MM.1S (cell line): ENCODE measurements around the gene KRTAP5-8.
"Not testable (repeated sequence)": the region's sequence is repeated elsewhere in the genome, so short reads cannot be mapped to it uniquely, and the experiment has no call there.

Experiments
- DNase-seq: peaks from one replicate; pipeline ENCODE4 v3.0.0-alpha.2; 2015
- H2AFZ ChIP-seq: fragments of 300-600 bp; sonication (generic); 2 replicates; pipeline ENCODE4 v1.6.0; 2016; ENCODE audit warnings: antibody characterized with exemption, low read length
- H3F3A ChIP-seq: fragments of 300-600 bp; sonication (generic); 2 replicates; pipeline ENCODE4 v1.6.1; 2016; ENCODE audit warnings: mild to moderate bottlenecking, antibody characterized with exemption, low read length, moderate library complexity, mixed read lengths; ENCODE audit not compliant: insufficient read depth
- H3K27ac ChIP-seq: fragments of 300-600 bp; sonication (generic); 2 replicates; pipeline ENCODE4 v1.5.1; 2016; ENCODE audit warnings: mild to moderate bottlenecking, low read length
- H3K27me3 ChIP-seq: fragments of 300-600 bp; sonication (generic); replicated peaks from 2 replicates; pipeline ENCODE4 v1.6.0; 2016; ENCODE audit warnings: low read length; ENCODE audit not compliant: insufficient read depth
- H3K36me3 ChIP-seq: fragments of 300-600 bp; sonication (generic); replicated peaks from 2 replicates; pipeline ENCODE4 v1.6.1; 2016; ENCODE audit warnings: mild to moderate bottlenecking, low read length, mixed read lengths; ENCODE audit not compliant: insufficient read depth
- H3K4me1 ChIP-seq: fragments of 300-600 bp; sonication (generic); 2 replicates; pipeline ENCODE4 v1.6.1; 2016; ENCODE audit warnings: low read length, mixed read lengths
- H3K4me2 ChIP-seq: fragments of 300-600 bp; sonication (generic); 2 replicates; pipeline ENCODE4 v1.6.0; 2016; ENCODE audit warnings: low read depth, low read length
- H3K4me3 ChIP-seq: fragments of 300-600 bp; sonication (generic); 2 replicates; pipeline ENCODE4 v1.5.1; 2016; ENCODE audit warnings: low read length, mixed read lengths
- H3K79me2 ChIP-seq: fragments of 300-600 bp; sonication (generic); 2 replicates; pipeline ENCODE4 v1.6.1; 2016; ENCODE audit warnings: mixed run types, low read length, mixed read lengths
- H3K9ac ChIP-seq: fragments of 300-600 bp; sonication (generic); 2 replicates; pipeline ENCODE4 v1.6.1; 2016; ENCODE audit warnings: low read length, mixed read lengths
- H3K9me2 ChIP-seq: fragments of 300-600 bp; sonication (generic); replicated peaks from 2 replicates; pipeline ENCODE4 v1.6.1; 2016; ENCODE audit warnings: mild to moderate bottlenecking, low read length, mixed read lengths; ENCODE audit not compliant: insufficient read depth
- H3K9me3 ChIP-seq: fragments of 300-600 bp; sonication (generic); replicated peaks from 2 replicates; pipeline ENCODE4 v1.6.1; 2016; ENCODE audit warnings: mild to moderate bottlenecking, low read length, mixed read lengths; ENCODE audit not compliant: insufficient read depth
- H4K20me1 ChIP-seq: fragments of 300-600 bp; sonication (generic); 2 replicates; pipeline ENCODE4 v1.6.1; 2016; ENCODE audit warnings: mild to moderate bottlenecking, low read length, moderate library complexity, mixed read lengths; ENCODE audit not compliant: insufficient read depth
- EZH2 ChIP-seq: fragments of 300-600 bp; sonication (generic); optimal IDR thresholded peaks from 2 replicates; pipeline ENCODE3; 2017; ENCODE audit warnings: low read depth, mild to moderate bottlenecking, antibody characterized with exemption, low read length, mixed read lengths
- EZH2phosphoT487 ChIP-seq: fragments of 300-600 bp; sonication (generic); IDR thresholded peaks from 2 replicates; pipeline ENCODE4 v1.6.1; 2018; ENCODE audit warnings: antibody characterized with exemption, low read length
- TF ChIP-seq, protein P1 (sequence below): fragments of 300-600 bp; sonication (generic); IDR thresholded peaks from 2 replicates; pipeline ENCODE4 v1.5.1; 2016; ENCODE audit warnings: antibody characterized with exemption, low read length, mixed read lengths

Gene KRTAP5-8

DNA sequence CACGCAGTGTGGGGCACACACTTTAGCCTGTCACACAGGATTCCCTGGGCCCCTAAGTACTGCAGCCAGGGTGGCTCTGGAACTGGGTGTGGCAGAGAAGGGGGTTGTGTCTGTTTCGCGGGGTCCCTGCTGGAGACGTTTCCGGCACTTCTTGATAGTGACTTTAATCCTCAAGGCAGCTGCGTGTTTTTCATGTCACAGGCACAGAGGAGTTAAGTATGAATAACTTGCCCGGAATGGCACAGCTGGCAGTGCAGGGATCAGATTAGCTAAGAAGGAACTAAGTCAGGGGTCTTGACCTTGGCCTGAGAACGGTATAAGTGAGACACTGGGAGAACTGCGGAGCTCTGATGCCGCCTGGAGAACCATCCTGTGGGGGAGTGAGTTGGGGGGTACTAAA is 18.3 kb upstream of the KRTAP5-8 start:
- no peaks in the 10 kb centered on the region for H3K9me2 ChIP-seq
- H3K36me3 ChIP-seq, result no peaks in the 10 kb centered on the region
- no peak overlapping the region for H3K4me3 ChIP-seq
- DNase-seq, result no peak
- H3K9ac ChIP-seq, result no peak overlapping the region
- H3K79me2 ChIP-seq, result no peaks in the 10 kb centered on the region
- no peak overlapping the region for H2AFZ ChIP-seq
- H3K4me2 ChIP-seq, result no peak overlapping the region
- TF ChIP-seq EZH2, result no peak
- TF ChIP-seq EZH2phosphoT487, result no peak
- TF ChIP-seq, protein P1, sequence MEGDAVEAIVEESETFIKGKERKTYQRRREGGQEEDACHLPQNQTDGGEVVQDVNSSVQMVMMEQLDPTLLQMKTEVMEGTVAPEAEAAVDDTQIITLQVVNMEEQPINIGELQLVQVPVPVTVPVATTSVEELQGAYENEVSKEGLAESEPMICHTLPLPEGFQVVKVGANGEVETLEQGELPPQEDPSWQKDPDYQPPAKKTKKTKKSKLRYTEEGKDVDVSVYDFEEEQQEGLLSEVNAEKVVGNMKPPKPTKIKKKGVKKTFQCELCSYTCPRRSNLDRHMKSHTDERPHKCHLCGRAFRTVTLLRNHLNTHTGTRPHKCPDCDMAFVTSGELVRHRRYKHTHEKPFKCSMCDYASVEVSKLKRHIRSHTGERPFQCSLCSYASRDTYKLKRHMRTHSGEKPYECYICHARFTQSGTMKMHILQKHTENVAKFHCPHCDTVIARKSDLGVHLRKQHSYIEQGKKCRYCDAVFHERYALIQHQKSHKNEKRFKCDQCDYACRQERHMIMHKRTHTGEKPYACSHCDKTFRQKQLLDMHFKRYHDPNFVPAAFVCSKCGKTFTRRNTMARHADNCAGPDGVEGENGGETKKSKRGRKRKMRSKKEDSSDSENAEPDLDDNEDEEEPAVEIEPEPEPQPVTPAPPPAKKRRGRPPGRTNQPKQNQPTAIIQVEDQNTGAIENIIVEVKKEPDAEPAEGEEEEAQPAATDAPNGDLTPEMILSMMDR, result no peak
- H3K4me1 ChIP-seq, result no peaks in the 10 kb centered on the region
- no peaks in the 10 kb centered on the region for H4K20me1 ChIP-seq
- H3K27ac ChIP-seq, result no peak overlapping the region
- no peaks in the 10 kb centered on the region for H3F3A ChIP-seq
- peaks cover 8% of the 10 kb centered on the region for H3K27me3 ChIP-seq
- no peaks in the 10 kb centered on the region for H3K9me3 ChIP-seq

DNA sequence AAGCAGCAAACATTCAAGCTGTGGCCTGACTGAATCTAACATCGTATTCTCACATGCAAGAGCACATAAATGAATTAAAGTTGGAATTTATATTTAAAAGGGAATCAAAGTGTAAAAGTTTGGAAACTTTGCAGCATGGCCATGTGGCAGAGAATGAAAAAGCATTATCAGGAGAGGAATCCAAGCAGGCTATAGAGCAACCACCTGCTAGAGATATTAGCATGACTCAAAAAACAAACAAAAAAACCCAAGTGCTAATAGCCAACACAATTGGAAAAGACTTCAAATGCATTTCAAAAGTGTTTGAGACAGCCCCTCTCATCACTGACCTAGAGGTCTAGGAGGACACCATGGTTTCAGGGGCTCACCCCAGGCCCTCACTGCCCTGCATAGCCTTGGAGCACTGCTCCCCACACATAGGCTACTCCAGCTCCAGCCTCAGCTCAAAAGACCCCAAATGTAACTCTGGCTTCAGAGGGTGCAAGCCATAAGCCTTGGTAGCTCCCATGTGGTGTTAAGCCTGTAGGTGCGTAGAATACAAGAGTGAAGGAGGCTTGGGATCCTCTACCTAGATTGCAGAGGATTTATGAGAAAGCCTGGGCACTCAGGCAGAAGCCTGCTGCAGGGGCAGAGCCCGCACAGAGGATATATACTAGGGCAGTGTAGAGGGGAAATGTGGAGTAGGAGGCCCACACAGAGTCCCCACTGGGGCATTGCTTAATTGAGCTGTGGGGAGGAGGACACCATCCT is 12.5 kb upstream of the KRTAP5-8 start:
- no peaks in the 10 kb centered on the region for H3K79me2 ChIP-seq
- no peaks in the 10 kb centered on the region for H3K9me2 ChIP-seq
- TF ChIP-seq EZH2 (no peak), EZH2phosphoT487 (no peak)
- TF ChIP-seq, protein P1, result no peak
- H2AFZ ChIP-seq, result no peak overlapping the region
- no peak overlapping the region for H3K4me2 ChIP-seq
- peaks cover 36% of the 10 kb centered on the region for H3K27me3 ChIP-seq
- no peak overlapping the region for H3K4me3 ChIP-seq
- H3F3A ChIP-seq, result no peaks in the 10 kb centered on the region
- DNase-seq, result no peak
- H3K9me3 ChIP-seq, result no peaks in the 10 kb centered on the region
- no peaks in the 10 kb centered on the region for H3K4me1 ChIP-seq
- no peaks in the 10 kb centered on the region for H3K36me3 ChIP-seq
- H4K20me1 ChIP-seq, result no peaks in the 10 kb centered on the region
- no peak overlapping the region for H3K27ac ChIP-seq
- no peak overlapping the region for H3K9ac ChIP-seq

DNA sequence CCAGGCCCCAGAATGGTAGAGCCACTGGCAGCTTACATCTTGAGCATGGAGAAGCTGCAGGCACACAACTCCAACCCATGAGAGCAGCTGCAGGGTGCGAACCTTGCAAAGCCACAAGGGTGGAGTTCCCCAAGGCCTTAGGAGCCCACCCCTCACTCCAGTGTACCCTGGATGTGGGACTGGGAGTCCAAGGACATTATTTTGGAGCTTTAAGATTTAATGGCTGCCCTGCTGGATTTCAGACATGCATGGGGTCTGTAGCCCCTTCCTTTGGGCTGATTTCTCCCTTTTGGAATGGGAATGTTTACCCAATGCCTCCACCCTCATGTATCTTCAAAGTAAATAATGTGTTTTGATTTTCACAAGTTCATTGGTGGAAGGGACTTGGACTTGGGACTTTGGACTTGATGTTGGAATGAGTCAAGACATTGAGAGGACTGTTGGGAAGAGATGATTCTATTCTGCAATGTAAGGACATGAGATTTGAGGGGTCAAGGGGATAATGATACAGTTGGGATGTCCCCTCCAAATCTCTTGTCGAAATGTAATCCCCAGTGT is 11.8 kb upstream of the KRTAP5-8 start:
- no peaks in the 10 kb centered on the region for H3K9me3 ChIP-seq
- TF ChIP-seq, protein P1, result no peak
- no peak for TF ChIP-seq EZH2phosphoT487
- TF ChIP-seq EZH2, result no peak

DNA sequence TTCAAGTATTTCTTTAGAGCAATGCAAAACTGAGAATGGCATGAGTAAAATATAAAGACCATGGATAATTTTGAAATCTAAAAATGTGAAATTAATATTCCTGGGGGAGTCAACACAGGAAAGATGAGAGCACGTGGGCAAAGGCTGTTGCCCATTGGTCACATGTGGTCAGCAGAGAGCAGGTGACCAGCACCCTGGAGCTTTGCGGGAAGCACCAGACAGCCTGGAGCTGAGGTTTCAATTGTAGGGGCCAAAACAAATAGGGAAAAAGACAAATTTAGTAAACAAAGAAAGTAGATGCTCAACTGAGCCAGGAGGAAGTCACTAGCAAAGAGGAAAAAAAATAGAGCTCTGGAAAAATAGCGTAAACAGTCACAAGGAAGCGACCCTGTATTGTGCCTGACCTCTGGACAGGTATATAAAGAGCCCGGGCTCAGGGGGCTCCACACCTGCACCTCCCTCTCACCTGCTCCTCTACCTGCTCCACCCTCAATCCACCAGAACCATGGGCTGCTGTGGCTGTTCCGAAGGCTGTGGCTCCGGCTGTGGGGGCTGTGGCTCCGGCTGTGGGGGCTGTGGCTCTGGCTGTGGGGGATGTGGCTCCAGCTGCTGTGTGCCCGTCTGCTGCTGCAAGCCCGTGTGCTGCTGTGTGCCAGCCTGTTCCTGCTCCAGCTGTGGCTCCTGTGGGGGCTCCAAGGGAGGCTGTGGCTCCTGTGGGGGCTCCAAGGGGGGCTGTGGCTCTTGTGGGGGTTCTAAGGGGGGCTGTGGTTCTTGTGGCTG is 10.8 kb upstream of the KRTAP5-8 start, which contains the start of gene KRTAP5-7:
TSS of gene KRTAP5-7 (plus strand) at position 472 of the 780 bp plus-strand sequence. CDS start at position 506, 34 bp downstream.
- H3K27me3 ChIP-seq, result peaks cover 36% of the 10 kb centered on the region
- H4K20me1 ChIP-seq, H3K4me2 ChIP-seq, H3K79me2 ChIP-seq, H3K4me1 ChIP-seq, H3K36me3 ChIP-seq, H3K9ac ChIP-seq, H3K4me3 ChIP-seq, H3K27ac ChIP-seq, H2AFZ ChIP-seq, DNase-seq, H3F3A ChIP-seq, H3K9me3 ChIP-seq, H3K9me2 ChIP-seq: not testable (repeated sequence)

More for the DNA sequence above, 11.8 kb upstream of the KRTAP5-8 start:
- Histone ChIP-seq H3K27ac (no peak overlapping the region), H2AFZ (no peak overlapping the region), H3K36me3 (no peaks in the 10 kb centered on the region), H3K9me2 (no peaks in the 10 kb centered on the region), H4K20me1 (no peaks in the 10 kb centered on the region), H3K27me3 (peaks cover 36% of the 10 kb centered on the region), H3K4me3 (no peak overlapping the region), H3K9ac (no peak overlapping the region), H3F3A (no peaks in the 10 kb centered on the region), H3K79me2 (no peaks in the 10 kb centered on the region), H3K4me1 (no peaks in the 10 kb centered on the region), H3K4me2 (no peak overlapping the region)
- no peak for DNase-seq
